PC-3 (cell line): Measurements from ENCODE around the gene ATF7. TPM values are rescaled to one million over a fixed set of nuclear protein-coding genes. Genes with fewer than 3 reads are reported as not detected.

Source experiments
- ATAC-seq: fragments of 200-7000 bp; cut with Tn5 transposase; 2 replicates; pipeline ENCODE4 v1.9.1; 2020; ENCODE audit warnings: mild to moderate bottlenecking, moderate library complexity
- BruUV-seq: library from RNA; stranded (reverse); fragments of 400-500 nt; replicated peaks from 2 replicates; lab custom pipeline; 2021; lab: Mats Ljungman, UMichigan
- CTCF ChIA-PET: fragments of 300-600 bp; sonication (Branson Sonifier 250); formaldehyde crosslinking; loops from one replicate; lab custom pipeline; 2022; ENCODE audit warnings: antibody characterized with exemption; lab: Charles Lee
- POLR2A ChIA-PET: fragments of 300-600 bp; sonication (Branson Sonifier 250); formaldehyde crosslinking; loops from one replicate; lab custom pipeline; 2022; ENCODE audit warnings: antibody characterized with exemption; ENCODE audit not compliant: unreplicated experiment; lab: Charles Lee
- DNase-seq: peaks from one replicate; pipeline ENCODE4 v3.0.0-alpha.2; 2015
- H2AFZ ChIP-seq: fragments of 300-600 bp; sonication (generic); 2 replicates; pipeline ENCODE4 v1.6.0; 2016; ENCODE audit warnings: antibody characterized with exemption, low read length
- H3F3A ChIP-seq: fragments of 300-600 bp; sonication (generic); one replicate; pipeline ENCODE4 v1.6.0; 2017; ENCODE audit warnings: antibody characterized with exemption, low read length, control low read depth, mild to moderate bottlenecking; ENCODE audit not compliant: unreplicated experiment
- H3K27ac ChIP-seq: fragments of 300-600 bp; sonication (generic); 2 replicates; pipeline ENCODE4 v1.5.1; 2016; ENCODE audit warnings: mild to moderate bottlenecking, low read length
- H3K27me3 ChIP-seq: fragments of 300-600 bp; sonication (generic); 2 replicates; pipeline ENCODE4 v1.6.1; 2016; ENCODE audit warnings: low read length, mixed read lengths
- H3K36me3 ChIP-seq: fragments of 300-600 bp; sonication (generic); 2 replicates; pipeline ENCODE4 v1.6.1; 2016; ENCODE audit warnings: low read depth, mixed run types, low read length, mixed read lengths
- H3K4me1 ChIP-seq: fragments of 300-600 bp; sonication (generic); 2 replicates; pipeline ENCODE4 v1.5.1; 2016; ENCODE audit warnings: low read length; ENCODE audit not compliant: insufficient read depth
- H3K4me2 ChIP-seq: fragments of 300-600 bp; sonication (generic); 2 replicates; pipeline ENCODE4 v1.6.0; 2016; ENCODE audit warnings: low read length
- H3K4me3 ChIP-seq: fragments of 300-600 bp; sonication (generic); 2 replicates; pipeline ENCODE4 v1.5.1; 2016; ENCODE audit warnings: mild to moderate bottlenecking, low read length, mixed read lengths
- H3K79me2 ChIP-seq: fragments of 300-600 bp; sonication (generic); 2 replicates; pipeline ENCODE4 v1.6.1; 2017; ENCODE audit warnings: low read length, mixed read lengths
- H3K9ac ChIP-seq: fragments of 300-600 bp; sonication (generic); 2 replicates; pipeline ENCODE4 v1.6.0; 2016; ENCODE audit warnings: mild to moderate bottlenecking, low read length
- H3K9me2 ChIP-seq: fragments of 300-600 bp; sonication (generic); replicated peaks from 2 replicates; pipeline ENCODE4 v1.6.1; 2016; ENCODE audit warnings: mixed run types, low read length, mixed read lengths
- H3K9me3 ChIP-seq: fragments of 300-600 bp; sonication (generic); 2 replicates; pipeline ENCODE4 v1.6.1; 2016; ENCODE audit warnings: low read length, mixed read lengths
- H4K20me1 ChIP-seq: fragments of 300-600 bp; sonication (generic); 2 replicates; pipeline ENCODE4 v1.6.1; 2016; ENCODE audit warnings: low read length, mixed read lengths
- EZH2 ChIP-seq: fragments of 300-600 bp; sonication (generic); IDR thresholded peaks from one replicate; pipeline ENCODE4 v1.6.1; 2017; ENCODE audit warnings: antibody characterized with exemption, mild to moderate bottlenecking, low read length; ENCODE audit not compliant: unreplicated experiment
- EZH2phosphoT487 ChIP-seq: fragments of 300-600 bp; sonication (generic); IDR thresholded peaks from 2 replicates; pipeline ENCODE4 v1.6.1; 2018; ENCODE audit warnings: mild to moderate bottlenecking, antibody characterized with exemption, low read length, borderline replicate concordance
- intact Hi-C: fragments of 100-400 bp; cut with micrococcal nuclease; formaldehyde crosslinking; loops from 2 replicates; pipeline ENCODE4 v1.9.0; 2023
- total RNA-seq: library from RNA; depleted of rRNA; stranded (reverse); fragments of >200 nt; gene quantifications from 2 replicates; pipeline ENCODE4 v1.2.3, GENCODE V29; 2014
- TF ChIP-seq, protein P1 (sequence below): fragments of 300-600 bp; sonication (generic); conservative IDR thresholded peaks from 2 replicates; pipeline ENCODE4 v1.5.1; 2017; ENCODE audit warnings: antibody characterized with exemption, low read depth, mild to moderate bottlenecking, low read length

The ATF7 gene
- total RNA-seq, 1 experiment from 2014 or later = 7.9 TPM

- Histone ChIP-seq H3F3A (peaks cover 2% of the 10 kb centered on the region), H3K27me3 (no peaks in the 10 kb centered on the region), H3K36me3 (no peaks in the 10 kb centered on the region; the same call in none of the 2 replicates), H3K4me2 (no peak overlapping the region), H3K9me3 (no peaks in the 10 kb centered on the region), H3K9ac (no peak overlapping the region), H3K4me1 (no peaks in the 10 kb centered on the region), H3K27ac (no peak overlapping the region), H4K20me1 (no peaks in the 10 kb centered on the region), H3K4me3 (no peak overlapping the region), H2AFZ (no peak overlapping the region), H3K79me2 (peaks cover 10% of the 10 kb centered on the region; the same call in 1 of the 2 replicates), H3K9me2 (no peaks in the 10 kb centered on the region)
- no TSS peak for BruUV-seq
- CTCF ChIA-PET = no interaction called here
- no peak for DNase-seq
- POLR2A ChIA-PET = no interaction called here
- intact Hi-C loops = no loop called here
- no peak for ATAC-seq
- TF ChIP-seq, protein P1, sequence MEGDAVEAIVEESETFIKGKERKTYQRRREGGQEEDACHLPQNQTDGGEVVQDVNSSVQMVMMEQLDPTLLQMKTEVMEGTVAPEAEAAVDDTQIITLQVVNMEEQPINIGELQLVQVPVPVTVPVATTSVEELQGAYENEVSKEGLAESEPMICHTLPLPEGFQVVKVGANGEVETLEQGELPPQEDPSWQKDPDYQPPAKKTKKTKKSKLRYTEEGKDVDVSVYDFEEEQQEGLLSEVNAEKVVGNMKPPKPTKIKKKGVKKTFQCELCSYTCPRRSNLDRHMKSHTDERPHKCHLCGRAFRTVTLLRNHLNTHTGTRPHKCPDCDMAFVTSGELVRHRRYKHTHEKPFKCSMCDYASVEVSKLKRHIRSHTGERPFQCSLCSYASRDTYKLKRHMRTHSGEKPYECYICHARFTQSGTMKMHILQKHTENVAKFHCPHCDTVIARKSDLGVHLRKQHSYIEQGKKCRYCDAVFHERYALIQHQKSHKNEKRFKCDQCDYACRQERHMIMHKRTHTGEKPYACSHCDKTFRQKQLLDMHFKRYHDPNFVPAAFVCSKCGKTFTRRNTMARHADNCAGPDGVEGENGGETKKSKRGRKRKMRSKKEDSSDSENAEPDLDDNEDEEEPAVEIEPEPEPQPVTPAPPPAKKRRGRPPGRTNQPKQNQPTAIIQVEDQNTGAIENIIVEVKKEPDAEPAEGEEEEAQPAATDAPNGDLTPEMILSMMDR = no peak
- TF ChIP-seq EZH2phosphoT487 (no peak), EZH2 (no peak)
These were observed 21.6 kb downstream of the ATF7 start for GRCh38 chr12:53604581-53604980.

DNA sequence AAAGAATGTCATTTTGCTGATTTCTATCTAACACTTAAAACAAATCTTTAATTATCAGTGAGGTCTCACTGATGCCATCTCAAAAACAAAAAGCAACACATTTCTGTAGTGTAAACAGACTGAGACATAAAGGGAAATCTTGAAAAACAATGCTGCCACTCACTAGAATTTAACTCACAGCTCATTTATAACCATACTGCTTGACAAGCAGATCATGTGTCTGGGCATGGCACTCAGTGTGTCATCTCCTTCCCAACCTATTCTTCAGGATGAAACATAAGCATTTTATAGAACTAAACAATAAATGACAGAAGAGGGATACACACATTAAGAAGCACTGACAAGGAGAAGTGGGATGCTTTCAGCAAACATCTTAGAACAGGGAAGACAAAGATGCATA is 22.4 kb downstream of the ATF7 start:
- Histone ChIP-seq H3K4me3 (no peak overlapping the region), H3K27me3 (no peaks in the 10 kb centered on the region), H2AFZ (no peak overlapping the region), H3K36me3 (no peaks in the 10 kb centered on the region; the same call in none of the 2 replicates), H3K4me1 (no peaks in the 10 kb centered on the region), H3K9ac (no peak overlapping the region), H3K9me3 (no peaks in the 10 kb centered on the region), H3K27ac (no peak overlapping the region), H3K9me2 (no peaks in the 10 kb centered on the region), H3K4me2 (no peak overlapping the region), H4K20me1 (no peaks in the 10 kb centered on the region), H3K79me2 (peaks cover 10% of the 10 kb centered on the region; the same call in 1 of the 2 replicates), H3F3A (peaks cover 2% of the 10 kb centered on the region)
- no peak for DNase-seq
- ATAC-seq = no peak; the same call in 1 of the 2 replicates
- ChIA-PET CTCF (interaction anchor here (0.7 kb wide), 1 partner anchor 277 kb away, joined by 3 read pairs; no protein-coding TSS in a partner anchor), POLR2A (no interaction called here)
- no TSS peak for BruUV-seq
- TF ChIP-seq EZH2phosphoT487 = no peak
- TF ChIP-seq, protein P1 = no peak
- no peak for TF ChIP-seq EZH2
- intact Hi-C loops = no loop called here

GRCh38 chr12:53603196-53603595 is 23.0 kb downstream of the ATF7 start:
- Histone ChIP-seq H4K20me1 (no peaks in the 10 kb centered on the region), H3K9me2 (no peaks in the 10 kb centered on the region), H3K9ac (no peak overlapping the region), H3K9me3 (no peaks in the 10 kb centered on the region), H3K27me3 (no peaks in the 10 kb centered on the region), H3K36me3 (no peaks in the 10 kb centered on the region; the same call in none of the 2 replicates), H3K4me2 (no peak overlapping the region), H3K4me3 (no peak overlapping the region), H3F3A (peaks cover under 1% of the 10 kb centered on the region), H2AFZ (no peak overlapping the region), H3K27ac (no peak overlapping the region), H3K79me2 (peaks cover 5% of the 10 kb centered on the region; the same call in 1 of the 2 replicates), H3K4me1 (no peaks in the 10 kb centered on the region)
- no TSS peak for BruUV-seq
- CTCF ChIA-PET = interaction anchor here (0.7 kb wide), 1 partner anchor 276 kb away, joined by 3 read pairs; no protein-coding TSS in a partner anchor
- ATAC-seq (no peak), DNase-seq (no peak)
- POLR2A ChIA-PET = no interaction called here
- no peak for TF ChIP-seq EZH2
- TF ChIP-seq EZH2phosphoT487 = no peak
- TF ChIP-seq, protein P1 = no peak
- intact Hi-C loops = no loop called here
